ENCODE data around the gene KLHL15. TPM values are rescaled to one million over a fixed set of nuclear protein-coding genes. Genes with fewer than 3 reads are reported as not detected.

Gene KLHL15
- total RNA-seq, 4 donors from 2014 or later: 0.60 to 6.7 (median 5.3) TPM

DNA sequence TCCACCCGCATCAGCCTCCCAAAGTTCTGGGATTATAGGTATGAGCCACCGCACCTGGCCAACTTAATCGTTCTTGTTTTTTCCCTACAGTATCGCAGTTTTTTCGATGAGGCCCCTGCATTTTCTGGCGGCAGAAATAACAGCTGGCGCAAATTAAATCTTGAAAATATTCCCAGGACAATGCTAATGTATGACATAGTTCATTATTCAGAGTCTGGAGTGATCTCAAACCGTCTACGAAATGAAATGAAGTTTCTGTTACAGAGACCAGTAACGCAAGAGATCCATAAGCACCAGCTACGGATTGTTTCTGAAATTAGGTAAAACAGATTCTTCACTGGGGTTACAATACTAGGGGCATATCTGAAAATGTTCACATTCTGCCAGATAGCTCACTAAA is 91.9 kb downstream of the KLHL15 start:
- Histone ChIP-seq H3K4me1 (no peaks in the 10 kb centered on the region), H3K36me3 (no peaks in the 10 kb centered on the region), H3K27me3 (no peaks in the 10 kb centered on the region), H3K27ac (no peak overlapping the region), H3K4me3 (no peak overlapping the region), H3K9me3 (no peaks in the 10 kb centered on the region)
- WGBS, 2 donors (ENCODE audit: low coverage in 1 of 2): 91 to 100% methylated on average over 1 to 11 of the region's 11 CpGs
- in situ Hi-C loops (cut with MboI; ENCODE audit: low pct_ligation_motif_present in 1 of 4, low pct_unique_long_range_greater_than_20kb in 1 of 4, low sequenced_read_pairs in 3 of 4) (no loop called here), intact Hi-C loops (cut with DNase I; ENCODE audit: low total_unique reads) (no loop called here)
- TF ChIP-seq, protein P1, sequence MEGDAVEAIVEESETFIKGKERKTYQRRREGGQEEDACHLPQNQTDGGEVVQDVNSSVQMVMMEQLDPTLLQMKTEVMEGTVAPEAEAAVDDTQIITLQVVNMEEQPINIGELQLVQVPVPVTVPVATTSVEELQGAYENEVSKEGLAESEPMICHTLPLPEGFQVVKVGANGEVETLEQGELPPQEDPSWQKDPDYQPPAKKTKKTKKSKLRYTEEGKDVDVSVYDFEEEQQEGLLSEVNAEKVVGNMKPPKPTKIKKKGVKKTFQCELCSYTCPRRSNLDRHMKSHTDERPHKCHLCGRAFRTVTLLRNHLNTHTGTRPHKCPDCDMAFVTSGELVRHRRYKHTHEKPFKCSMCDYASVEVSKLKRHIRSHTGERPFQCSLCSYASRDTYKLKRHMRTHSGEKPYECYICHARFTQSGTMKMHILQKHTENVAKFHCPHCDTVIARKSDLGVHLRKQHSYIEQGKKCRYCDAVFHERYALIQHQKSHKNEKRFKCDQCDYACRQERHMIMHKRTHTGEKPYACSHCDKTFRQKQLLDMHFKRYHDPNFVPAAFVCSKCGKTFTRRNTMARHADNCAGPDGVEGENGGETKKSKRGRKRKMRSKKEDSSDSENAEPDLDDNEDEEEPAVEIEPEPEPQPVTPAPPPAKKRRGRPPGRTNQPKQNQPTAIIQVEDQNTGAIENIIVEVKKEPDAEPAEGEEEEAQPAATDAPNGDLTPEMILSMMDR (IDR thresholded peaks at IDR 0.05): no peak
- no peak for TF ChIP-seq POLR2AphosphoS5 (IDR thresholded peaks at IDR 0.05)
- no peak for TF ChIP-seq POLR2A (IDR thresholded peaks at IDR 0.05)
- no peak for TF ChIP-seq EP300 (IDR thresholded peaks at IDR 0.05; ENCODE audit: low read depth)
- no peak for DNase-seq

Other genes with a start within 250 kb of the KLHL15 start
- gene SAT1, start 244.0 kb downstream of the KLHL15 start, total RNA-seq: 1,000 to 10,000 TPM in 1 of 4 donors, 100 to 1,000 TPM in 3; 313 to 1,184 (median 689) TPM
- 10 to 100 TPM in 2 of 4 donors, 1 to 10 TPM in 1, not detected in 1; 10.0 to 24.5 (median 15.6) TPM for gene APOO, start 119.2 kb downstream of the KLHL15 start, total RNA-seq
- under 1 TPM in 1 of 4 donors, not detected in 3; 0.27 TPM for gene CXorf58, start 119.2 kb downstream of the KLHL15 start, total RNA-seq
- 100 to 1,000 TPM in 1 of 4 donors, 10 to 100 TPM in 3; 50.5 to 129 (median 80.5) TPM for gene EIF2S3, start 27.8 kb upstream of the KLHL15 start, total RNA-seq
- gene ZFX, start 122.5 kb upstream of the KLHL15 start, total RNA-seq: 10 to 100 TPM; 33.7 to 50.5 (median 47.4) TPM